ENCODE results near the gene SLC27A1.
"Not testable (repeated sequence)": the region's sequence is repeated elsewhere in the genome, so short reads cannot be mapped to it uniquely, and the experiment has no call there.

SLC27A1 gene

GRCh38 chr19:17487284-17488121 is 17.2 kb downstream of the SLC27A1 start:
- no peak for DNase-seq

GRCh38 chr19:17488593-17489391 is 18.5 kb downstream of the SLC27A1 start:
- DNase-seq = peak in 1 of 2 donors; percentile 33

- no peak for DNase-seq
These were observed 19.2 kb downstream of the SLC27A1 start for GRCh38 chr19:17489392-17490030.

GRCh38 chr19:17490411-17490810 is 20.1 kb downstream of the SLC27A1 start:
- DNase-seq = no peak

DNA sequence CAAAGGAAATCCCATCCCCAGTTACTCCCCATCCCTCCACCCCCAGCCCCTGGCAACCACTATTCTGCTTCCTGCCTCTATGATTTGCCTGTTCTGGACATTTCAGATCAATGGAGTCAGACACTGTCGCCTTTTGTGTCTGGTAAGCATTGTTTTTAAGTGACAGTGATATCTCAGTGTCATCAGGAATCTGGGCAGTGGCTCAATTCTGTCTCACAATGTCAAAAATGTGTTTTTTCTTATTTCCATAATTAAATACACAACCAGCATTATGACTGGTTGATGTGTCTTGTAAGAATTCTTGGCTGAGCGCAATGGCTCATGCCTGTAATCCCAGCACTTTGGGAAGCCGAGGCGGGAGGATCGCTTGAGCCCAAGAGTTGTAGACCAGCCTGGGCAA is 21.0 kb downstream of the SLC27A1 start:
- DNase-seq = no peak

DNA sequence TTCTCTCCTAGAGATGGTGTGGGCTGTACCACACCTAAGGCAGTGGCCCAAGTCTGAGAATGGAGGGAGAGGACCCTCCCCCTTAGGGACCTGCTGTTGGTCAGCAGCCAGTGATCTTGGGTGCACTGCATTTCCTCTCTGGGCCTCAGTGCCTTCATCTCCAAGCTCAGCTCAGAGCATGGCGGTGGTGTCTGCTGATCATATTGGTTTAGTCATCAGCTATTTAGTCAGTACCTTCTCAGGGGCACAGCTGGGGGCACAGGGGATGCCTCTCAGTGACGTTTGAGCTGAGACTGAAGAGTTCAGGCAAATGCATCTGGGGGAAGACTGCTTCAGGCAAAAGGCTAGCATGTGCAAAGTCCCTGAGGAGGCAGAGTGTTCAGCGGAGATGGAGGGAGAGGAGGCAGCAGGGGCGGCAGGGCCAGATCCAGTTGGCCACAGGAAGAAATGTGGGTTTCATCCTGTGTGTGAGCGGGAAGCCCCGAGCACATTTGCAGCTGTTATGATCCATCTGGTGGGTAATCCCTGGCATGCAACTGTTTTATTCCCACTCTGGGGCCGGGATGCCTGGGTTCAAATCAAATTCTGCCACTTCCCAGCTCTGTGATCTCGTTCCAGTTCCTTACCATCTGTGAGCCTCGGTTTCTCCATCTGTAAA is 25.4 kb downstream of the SLC27A1 start:
- no peak for DNase-seq

DNA sequence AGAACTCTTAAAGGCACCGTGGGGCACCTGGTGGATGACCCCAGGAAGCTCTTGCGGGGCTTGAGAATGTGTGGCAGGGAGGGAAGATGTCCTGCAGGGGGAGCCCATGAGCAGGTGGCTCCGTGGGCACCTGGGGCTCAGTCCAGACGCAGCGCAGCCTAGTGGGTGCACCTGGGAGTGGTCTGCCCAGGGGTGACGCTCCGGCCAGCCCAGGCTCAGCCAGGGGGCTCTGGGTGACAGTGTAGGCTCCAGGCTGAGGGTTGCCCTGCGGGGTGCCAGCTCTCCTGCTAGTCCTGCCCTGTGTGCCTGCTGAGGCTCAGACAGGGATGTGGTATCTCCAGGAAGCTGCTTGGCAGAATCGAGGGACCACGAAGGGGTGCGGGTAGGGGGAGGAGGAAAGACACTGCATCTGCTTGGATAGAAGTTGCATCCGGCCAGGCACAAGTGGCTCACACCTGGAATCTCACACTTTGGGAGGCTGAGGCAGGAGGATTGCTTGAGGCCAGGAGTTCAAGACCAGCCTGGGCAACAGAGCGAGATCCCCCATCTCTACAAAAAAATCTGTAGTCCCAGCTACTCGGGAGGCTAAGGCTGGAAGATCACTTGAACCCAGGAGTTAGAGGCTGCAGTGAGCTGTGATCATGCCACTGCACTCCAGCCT is 26.1 kb downstream of the SLC27A1 start:
- peak; percentile 59 to 81 for DNase-seq

DNA sequence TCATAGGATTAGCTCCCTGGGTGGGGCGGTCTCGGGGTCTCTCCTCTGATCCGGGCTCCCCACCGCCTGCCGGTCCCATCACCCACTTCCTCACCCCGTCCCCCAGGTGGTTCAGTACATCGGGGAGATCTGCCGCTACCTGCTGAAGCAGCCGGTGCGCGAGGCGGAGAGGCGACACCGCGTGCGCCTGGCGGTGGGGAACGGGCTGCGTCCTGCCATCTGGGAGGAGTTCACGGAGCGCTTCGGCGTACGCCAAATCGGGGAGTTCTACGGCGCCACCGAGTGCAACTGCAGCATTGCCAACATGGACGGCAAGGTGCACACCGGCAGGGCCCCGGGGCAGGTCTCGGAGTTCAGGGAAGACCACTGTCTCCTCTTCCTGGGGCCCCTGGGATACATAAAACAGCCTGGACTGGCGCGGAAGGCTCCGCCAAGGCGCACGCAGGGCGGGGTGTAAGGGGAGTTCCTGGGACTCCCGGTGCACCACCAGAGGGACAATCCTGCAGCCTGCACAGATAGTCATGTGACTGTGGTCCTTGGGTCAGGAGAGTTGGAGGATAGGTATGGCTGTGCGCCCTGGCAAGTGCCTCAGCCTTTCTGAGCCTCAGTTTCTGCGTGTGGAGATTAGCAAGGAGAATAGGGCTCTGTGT is 26.9 kb downstream of the SLC27A1 start:
- no peak for DNase-seq

GRCh38 chr19:17499025-17499424 is 28.7 kb downstream of the SLC27A1 start:
- DNase-seq = not testable (repeated sequence)

DNA sequence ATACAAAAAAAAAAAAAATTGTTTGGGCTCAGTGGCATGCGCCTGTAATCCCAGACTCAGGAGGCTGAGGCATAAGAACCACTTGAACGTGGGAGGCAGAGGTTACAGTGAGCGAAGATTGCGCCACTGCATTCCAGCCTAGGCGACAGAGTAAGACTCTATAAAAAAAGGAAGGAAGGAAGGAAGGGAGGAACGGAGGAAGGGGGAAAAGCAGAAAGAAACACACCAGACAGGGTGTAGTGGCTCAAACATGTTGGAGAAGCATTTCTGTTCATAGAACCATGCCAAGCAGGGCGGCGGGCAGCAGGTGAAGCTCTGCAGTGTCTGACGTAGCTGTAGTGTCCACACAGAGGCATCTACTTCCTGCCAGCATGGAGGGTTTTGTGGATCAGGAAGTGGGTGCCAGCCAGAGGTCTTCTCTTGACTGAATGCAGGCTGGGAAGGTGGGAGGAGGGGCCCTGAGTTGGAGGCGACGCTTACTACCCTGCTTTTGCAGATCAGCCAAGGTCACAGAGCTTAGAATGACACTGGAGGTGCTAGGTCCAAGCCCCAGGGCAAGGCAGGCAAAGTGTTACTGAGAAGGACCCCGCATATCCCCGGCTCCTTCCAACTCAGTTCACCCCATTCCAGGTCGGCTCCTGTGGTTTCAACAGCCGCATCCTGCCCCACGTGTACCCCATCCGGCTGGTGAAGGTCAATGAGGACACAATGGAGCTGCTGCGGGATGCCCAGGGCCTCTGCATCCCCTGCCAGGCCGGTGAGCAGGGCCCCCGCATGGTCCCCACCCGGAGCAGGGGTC is 29.5 kb downstream of the SLC27A1 start:
- peak; percentile 84 to 86 for DNase-seq

- DNase-seq = no peak
These were observed 30.3 kb downstream of the SLC27A1 start for GRCh38 chr19:17500447-17501198.

DNA sequence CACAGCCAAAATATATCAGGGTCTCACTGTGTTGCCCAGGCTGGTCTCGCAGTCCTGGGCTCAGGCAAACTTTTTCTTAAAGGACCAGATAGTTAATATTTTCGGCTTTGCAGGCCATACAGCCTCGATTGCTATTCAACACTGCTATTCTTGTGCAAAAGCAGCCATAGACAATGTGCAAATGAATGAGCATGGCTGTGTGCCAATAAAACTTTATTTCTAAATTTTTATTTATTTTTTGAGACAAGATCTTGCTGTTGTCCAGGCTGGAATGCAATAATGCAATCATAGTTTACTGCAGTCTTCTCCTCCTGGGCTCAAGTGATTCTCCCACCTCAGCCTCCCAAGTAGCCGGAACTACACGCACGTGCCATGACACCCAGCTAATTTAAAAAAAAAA is 32.9 kb downstream of the SLC27A1 start:
- DNase-seq = no peak

- peak; percentile 19 to 27 for DNase-seq
These were observed 33.7 kb downstream of the SLC27A1 start for GRCh38 chr19:17504030-17504429.

- DNase-seq = no peak
These were observed 34.1 kb downstream of the SLC27A1 start for GRCh38 chr19:17504456-17504855.

DNA sequence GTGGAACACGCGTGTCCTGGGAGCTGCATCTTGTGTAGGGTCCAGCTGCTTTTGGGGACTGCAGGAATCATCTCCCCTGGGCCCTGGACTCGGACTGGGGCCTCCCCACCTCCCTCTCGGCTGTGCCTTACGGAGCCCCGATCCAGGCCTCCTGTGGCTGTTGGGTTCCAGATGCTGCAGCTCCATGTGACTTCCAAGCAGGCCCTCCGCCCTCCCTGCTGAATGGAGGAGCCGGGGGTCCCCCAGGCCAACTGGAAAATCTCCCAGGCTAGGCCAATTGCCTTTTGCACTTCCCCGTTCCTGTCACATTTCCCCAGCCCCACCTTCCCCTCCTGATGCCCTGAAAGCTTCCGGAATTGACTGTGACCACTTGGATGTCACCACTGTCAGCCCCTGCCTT is 34.9 kb downstream of the SLC27A1 start:
- DNase-seq = no peak

GRCh38 chr19:17506745-17507144 is 36.4 kb downstream of the SLC27A1 start:
- DNase-seq = no peak

DNA sequence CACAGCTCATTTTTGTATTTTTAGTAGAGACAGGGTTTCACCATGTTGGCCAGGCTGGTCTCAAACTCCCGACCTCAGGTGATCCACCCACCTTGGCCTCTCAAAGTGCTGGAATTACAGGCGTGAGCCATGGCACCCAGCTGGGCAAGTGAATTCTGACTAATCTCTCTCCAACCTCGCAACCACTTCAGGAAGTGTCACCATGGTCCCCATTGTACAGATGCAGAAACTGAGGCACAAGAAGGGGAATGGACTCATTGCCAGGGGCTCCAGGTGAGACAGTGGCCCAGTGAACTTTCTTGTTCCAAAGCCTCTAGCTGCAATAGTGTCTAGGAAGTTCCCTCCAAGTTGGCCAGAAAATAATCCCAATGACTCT is 38.2 kb downstream of the SLC27A1 start:
- peak in 1 of 2 donors; percentile 24 for DNase-seq

DNA sequence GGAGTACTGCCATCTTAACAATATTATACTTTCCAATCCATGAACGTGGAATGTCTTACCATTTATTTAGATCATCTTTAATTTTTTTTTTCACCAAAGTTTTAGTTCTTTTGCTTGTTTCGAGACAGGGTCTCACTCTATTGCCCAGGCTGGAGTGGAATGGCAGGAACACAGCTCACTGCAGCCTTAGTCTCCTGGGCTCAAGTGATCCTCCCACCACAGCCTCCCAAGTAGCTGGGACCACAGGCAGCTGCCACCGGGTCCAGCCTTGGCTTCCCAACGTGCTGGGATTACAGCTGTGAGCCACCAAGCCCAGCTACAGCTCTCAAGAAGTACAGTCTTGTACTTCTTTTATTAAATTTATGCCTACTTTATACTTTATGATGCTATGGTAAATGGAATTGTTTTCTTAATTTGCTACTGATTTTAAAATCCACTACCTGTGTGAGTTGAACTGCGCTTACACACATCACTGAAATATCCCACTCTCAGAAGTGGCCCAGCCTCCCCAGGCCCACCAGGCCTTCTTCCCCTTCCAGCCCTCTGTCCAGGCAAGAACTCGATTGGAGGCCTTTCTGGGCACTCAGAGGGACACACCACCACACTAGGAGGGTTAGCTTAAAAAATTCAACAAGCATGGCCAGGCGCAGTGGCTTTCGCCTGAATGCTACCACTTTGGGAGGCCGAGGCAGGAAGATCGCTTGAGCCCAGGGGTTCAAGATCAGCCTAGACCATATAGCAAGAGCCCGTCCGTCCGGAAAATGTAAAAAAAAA is 40.1 kb downstream of the SLC27A1 start:
- peak in 1 of 2 donors; percentile 32 for DNase-seq

All from inflammatory macrophage treated with lipopolysaccharide for 1 hour (primary cell).